GM19035 (cell line): ENCODE results near the gene CABLES1.

Experiments
- ATAC-seq: cut with Tn5 transposase; IDR thresholded peaks from one replicate; pipeline ENCODE4 v1.9.1; 2021; ENCODE audit not compliant: unreplicated experiment

The CABLES1 gene

GRCh38 chr18:23189768-23190661, 54.7 kb downstream of the CABLES1 start:
- no peak for ATAC-seq

- ATAC-seq, result no peak
Observed at GRCh38 chr18:23191232-23191631, 55.9 kb downstream of the CABLES1 start.

- ATAC-seq, result no peak
Observed at GRCh38 chr18:23193742-23194141, 58.5 kb downstream of the CABLES1 start.

- no peak for ATAC-seq
Observed at GRCh38 chr18:23194155-23194996, 59.1 kb downstream of the CABLES1 start.

- no peak for ATAC-seq
Observed at GRCh38 chr18:23194997-23195957, 60.0 kb downstream of the CABLES1 start.

GRCh38 chr18:23196119-23197007, 61.1 kb downstream of the CABLES1 start:
- no peak for ATAC-seq

GRCh38 chr18:23198217-23198845, 63.0 kb downstream of the CABLES1 start:
- ATAC-seq, result no peak

GRCh38 chr18:23200756-23201155, 65.5 kb downstream of the CABLES1 start:
- ATAC-seq, result no peak

GRCh38 chr18:23201741-23202140, 66.5 kb downstream of the CABLES1 start:
- no peak for ATAC-seq

GRCh38 chr18:23203891-23204432, 68.7 kb downstream of the CABLES1 start:
- no peak for ATAC-seq

GRCh38 chr18:23204589-23205235, 69.4 kb downstream of the CABLES1 start:
- ATAC-seq, result no peak

- ATAC-seq, result no peak
Observed at GRCh38 chr18:23205980-23206379, 70.7 kb downstream of the CABLES1 start.

- ATAC-seq, result no peak
Observed at GRCh38 chr18:23207191-23207955, 72.1 kb downstream of the CABLES1 start.

GRCh38 chr18:23207994-23208393, 72.7 kb downstream of the CABLES1 start:
- ATAC-seq, result no peak

- ATAC-seq, result no peak
Observed at GRCh38 chr18:23208600-23208999, 73.3 kb downstream of the CABLES1 start.

- no peak for ATAC-seq
Observed at GRCh38 chr18:23209031-23209430, 73.7 kb downstream of the CABLES1 start.

GRCh38 chr18:23209796-23210195, 74.5 kb downstream of the CABLES1 start:
- ATAC-seq, result no peak

GRCh38 chr18:23210526-23210925, 75.2 kb downstream of the CABLES1 start:
- no peak for ATAC-seq
